Neuron (in vitro differentiated cells): Measurements from ENCODE around the gene SCUBE3.

Experiments
- H2AFZ ChIP-seq: one replicate; pipeline ENCODE4 v1.6.1; 2013; ENCODE audit warnings: low read depth, mild to moderate bottlenecking, inconsistent platforms, low read length, moderate library complexity
- H3K27me3 ChIP-seq: one replicate; pipeline ENCODE4 v1.6.1; 2013; ENCODE audit warnings: low read length; ENCODE audit not compliant: insufficient read depth
- H3K36me3 ChIP-seq: one replicate; pipeline ENCODE4 v1.6.1; 2013; ENCODE audit warnings: low read length; ENCODE audit not compliant: insufficient read depth
- H3K4me1 ChIP-seq: one replicate; pipeline ENCODE4 v1.6.1; 2013; ENCODE audit warnings: low read length; ENCODE audit not compliant: insufficient read depth
- H3K4me3 ChIP-seq: 2 replicates; pipeline ENCODE4 v1.5.1; 2013; ENCODE audit warnings: mild to moderate bottlenecking, low read length, moderate library complexity
- H3K9me3 ChIP-seq: one replicate; pipeline ENCODE4 v1.6.1; 2013; ENCODE audit warnings: low read length

Gene SCUBE3

DNA sequence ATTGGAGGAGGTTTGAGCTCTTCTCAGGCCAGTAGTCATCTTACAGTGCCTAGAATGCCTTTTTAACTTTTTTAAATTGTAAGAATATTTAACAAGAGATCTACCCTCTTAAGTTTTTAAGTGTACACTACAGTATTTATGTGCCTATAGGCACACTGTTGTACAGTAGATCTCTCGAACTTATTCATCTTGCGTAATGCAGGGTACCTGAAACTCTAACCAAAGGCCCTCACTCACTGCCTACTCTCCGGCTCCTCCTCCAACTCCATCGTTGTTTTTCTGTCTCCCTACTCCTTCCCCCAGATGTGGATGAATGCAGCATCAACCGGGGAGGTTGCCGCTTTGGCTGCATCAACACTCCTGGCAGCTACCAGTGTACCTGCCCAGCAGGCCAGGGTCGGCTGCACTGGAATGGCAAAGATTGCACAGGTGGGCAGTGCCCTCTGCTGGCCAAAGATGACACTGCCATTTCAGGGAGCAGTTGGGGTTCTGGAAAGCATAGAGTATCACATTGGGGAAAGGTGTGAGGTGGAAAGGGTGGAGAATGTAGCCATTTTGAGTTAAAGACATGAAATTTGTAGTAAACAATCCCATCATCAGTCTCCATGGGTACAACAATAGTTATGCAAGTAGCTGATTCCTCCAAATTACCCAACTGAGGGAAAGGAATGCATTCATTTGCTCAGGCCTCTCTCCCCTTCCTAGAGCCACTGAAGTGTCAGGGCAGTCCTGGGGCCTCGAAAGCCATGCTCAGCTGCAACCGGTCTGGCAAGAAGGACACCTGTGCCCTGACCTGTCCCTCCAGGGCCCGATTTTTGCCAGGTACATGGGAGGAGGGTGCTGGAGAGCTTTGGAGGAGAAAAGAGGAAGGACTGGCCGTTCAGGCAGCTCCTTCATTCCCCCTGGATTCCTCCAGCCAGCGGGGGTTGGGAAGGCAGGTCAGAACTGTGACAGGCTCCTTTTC lies 27.4 kb downstream of the SCUBE3 start:
- H3K4me1 ChIP-seq, result peaks cover 18% of the 10 kb centered on the region
- H3K4me3 ChIP-seq, result no peak overlapping the region
- no peaks in the 10 kb centered on the region for H3K9me3 ChIP-seq
- H3K36me3 ChIP-seq, result peaks cover 78% of the 10 kb centered on the region
- no peaks in the 10 kb centered on the region for H3K27me3 ChIP-seq
- no peak overlapping the region for H2AFZ ChIP-seq

DNA sequence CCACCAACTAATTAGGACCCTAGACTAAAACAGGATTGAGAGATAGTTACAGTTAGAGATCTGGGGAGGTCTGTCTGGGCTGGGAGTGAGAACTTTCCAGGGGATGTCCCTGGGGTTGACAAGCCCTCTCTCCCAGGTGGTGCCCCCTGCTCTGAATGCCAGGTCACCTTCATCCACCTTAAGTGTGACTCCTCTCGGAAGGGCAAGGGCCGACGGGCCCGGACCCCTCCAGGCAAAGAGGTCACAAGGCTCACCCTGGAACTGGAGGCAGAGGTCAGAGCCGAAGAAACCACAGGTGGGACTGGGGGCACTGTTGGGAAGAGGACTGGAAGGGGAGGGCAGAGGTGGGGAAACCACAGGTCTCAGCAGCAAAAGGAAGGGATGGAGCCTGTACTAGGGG lies 28.7 kb downstream of the SCUBE3 start:
- Histone ChIP-seq H3K4me3 (no peak overlapping the region), H3K36me3 (peaks cover 75% of the 10 kb centered on the region), H2AFZ (no peak overlapping the region), H3K9me3 (no peaks in the 10 kb centered on the region), H3K27me3 (no peaks in the 10 kb centered on the region), H3K4me1 (peaks cover 18% of the 10 kb centered on the region)

DNA sequence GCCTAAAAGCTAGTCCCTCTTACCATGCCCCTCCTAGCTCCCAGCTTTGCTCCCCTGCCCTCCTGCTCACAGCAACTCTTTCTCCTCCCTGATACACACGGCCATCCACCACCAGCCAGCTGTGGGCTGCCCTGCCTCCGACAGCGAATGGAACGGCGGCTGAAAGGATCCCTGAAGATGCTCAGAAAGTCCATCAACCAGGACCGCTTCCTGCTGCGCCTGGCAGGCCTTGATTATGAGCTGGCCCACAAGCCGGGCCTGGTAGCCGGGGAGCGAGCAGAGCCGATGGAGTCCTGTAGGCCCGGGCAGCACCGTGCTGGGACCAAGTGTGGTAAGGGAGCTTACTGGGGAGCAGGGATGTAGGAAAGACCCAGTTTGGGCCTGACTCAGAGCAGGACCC lies 29.1 kb downstream of the SCUBE3 start:
- H3K9me3 ChIP-seq, result no peaks in the 10 kb centered on the region
- peaks cover 77% of the 10 kb centered on the region for H3K36me3 ChIP-seq
- H3K27me3 ChIP-seq, result no peaks in the 10 kb centered on the region

DNA sequence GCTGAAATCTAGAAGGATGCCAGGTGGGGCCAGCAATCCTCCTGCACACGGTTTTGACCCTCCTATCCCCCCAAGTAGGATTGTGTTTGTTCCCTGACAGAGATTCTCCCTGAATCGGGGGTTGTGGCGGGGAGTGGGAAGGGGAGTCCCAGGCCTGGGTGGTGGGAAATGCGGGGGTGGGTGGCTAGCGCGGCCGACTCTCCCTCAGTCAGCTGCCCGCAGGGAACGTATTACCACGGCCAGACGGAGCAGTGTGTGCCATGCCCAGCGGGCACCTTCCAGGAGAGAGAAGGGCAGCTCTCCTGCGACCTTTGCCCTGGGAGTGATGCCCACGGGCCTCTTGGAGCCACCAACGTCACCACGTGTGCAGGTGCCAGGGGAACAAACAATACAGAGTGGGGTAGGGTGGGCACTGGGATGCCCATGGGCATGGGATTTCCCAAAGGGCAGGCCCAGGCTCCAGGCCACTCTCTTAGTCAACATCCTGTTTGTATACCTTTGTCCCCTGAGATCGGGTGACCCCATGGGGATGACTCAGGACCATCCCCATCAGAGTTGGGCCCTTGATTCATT lies 29.7 kb downstream of the SCUBE3 start:
- Histone ChIP-seq H3K4me1 (peaks cover 13% of the 10 kb centered on the region), H3K4me3 (no peak overlapping the region), H2AFZ (no peak overlapping the region), H3K9me3 (no peaks in the 10 kb centered on the region), H3K27me3 (no peaks in the 10 kb centered on the region), H3K36me3 (peaks cover 75% of the 10 kb centered on the region)

More for the DNA sequence above, 29.1 kb downstream of the SCUBE3 start:
- Histone ChIP-seq H3K4me3 (no peak overlapping the region), H2AFZ (no peak overlapping the region), H3K4me1 (peaks cover 18% of the 10 kb centered on the region)

DNA sequence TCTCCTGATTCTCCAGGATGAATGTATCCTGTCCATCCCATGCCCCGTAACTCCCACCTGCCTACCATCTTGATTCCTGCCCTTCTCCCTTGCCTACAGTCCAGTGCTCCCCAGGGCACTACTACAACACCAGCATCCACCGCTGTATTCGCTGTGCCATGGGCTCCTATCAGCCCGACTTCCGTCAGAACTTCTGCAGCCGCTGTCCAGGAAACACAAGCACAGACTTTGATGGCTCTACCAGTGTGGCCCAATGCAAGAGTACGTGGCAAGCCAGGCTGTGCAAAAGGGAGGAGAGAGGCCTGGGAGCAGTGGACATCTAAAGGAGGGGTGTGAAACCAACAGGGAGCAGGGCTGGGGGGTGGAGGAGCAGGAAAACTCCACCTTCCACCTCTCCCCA lies 30.8 kb downstream of the SCUBE3 start:
- Histone ChIP-seq H3K4me3 (no peak overlapping the region), H3K27me3 (no peaks in the 10 kb centered on the region), H3K4me1 (peaks cover 5% of the 10 kb centered on the region), H2AFZ (no peak overlapping the region), H3K36me3 (peaks cover 78% of the 10 kb centered on the region), H3K9me3 (no peaks in the 10 kb centered on the region)

DNA sequence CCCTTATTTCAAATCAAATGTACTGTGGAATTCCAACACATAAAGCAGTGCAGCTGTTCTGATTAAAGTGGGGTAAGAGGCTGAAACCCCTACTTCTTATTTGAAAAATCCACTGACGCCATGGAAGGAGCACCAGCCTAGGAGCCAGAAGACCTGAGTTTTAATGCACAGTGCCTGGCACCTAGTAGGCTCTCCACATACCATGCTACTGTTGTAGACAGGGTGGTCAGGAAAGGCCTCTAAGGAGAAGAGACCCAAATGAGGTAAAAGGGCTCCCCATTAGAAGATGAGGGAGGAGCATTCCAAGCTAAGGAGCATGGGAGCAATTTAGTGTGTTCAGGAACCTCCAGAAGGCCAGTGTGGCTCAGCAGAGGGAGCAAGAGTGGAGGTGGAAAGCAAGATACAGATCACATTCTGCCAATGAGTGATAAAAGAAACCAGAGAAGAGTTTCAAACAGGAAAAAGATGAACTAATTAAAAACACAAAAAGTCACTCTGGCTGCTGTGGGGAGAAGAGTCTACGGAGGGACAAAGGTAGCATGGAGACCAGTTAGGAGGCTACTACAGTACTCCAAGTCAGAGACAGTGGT lies 34.0 kb downstream of the SCUBE3 start:
- H3K9me3 ChIP-seq, result no peaks in the 10 kb centered on the region
- H3K4me1 ChIP-seq, result no peaks in the 10 kb centered on the region
- no peak overlapping the region for H2AFZ ChIP-seq
- no peak overlapping the region for H3K4me3 ChIP-seq
- H3K27me3 ChIP-seq, result no peaks in the 10 kb centered on the region
- peaks cover 76% of the 10 kb centered on the region for H3K36me3 ChIP-seq

DNA sequence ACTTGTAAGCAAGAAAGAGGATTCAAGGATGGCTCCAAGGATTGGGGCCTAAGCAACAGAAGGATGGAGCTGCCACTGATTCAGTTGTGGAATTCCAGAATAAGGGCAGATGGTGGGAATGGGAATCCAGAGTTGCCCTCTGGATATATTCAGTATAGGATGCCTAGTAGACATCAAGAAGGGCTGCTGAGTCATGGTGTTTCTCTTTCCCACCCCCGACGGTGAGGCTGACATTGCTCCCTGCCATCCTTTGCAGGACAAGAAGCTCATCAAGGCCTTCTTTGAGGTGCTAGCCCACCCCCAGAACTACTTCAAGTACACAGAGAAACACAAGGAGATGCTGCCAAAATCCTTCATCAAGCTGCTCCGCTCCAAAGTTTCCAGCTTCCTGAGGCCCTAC lies 34.5 kb downstream of the SCUBE3 start:
- Histone ChIP-seq H2AFZ (no peak overlapping the region), H3K9me3 (no peaks in the 10 kb centered on the region), H3K4me1 (no peaks in the 10 kb centered on the region), H3K27me3 (no peaks in the 10 kb centered on the region), H3K4me3 (no peak overlapping the region), H3K36me3 (peaks cover 71% of the 10 kb centered on the region)

DNA sequence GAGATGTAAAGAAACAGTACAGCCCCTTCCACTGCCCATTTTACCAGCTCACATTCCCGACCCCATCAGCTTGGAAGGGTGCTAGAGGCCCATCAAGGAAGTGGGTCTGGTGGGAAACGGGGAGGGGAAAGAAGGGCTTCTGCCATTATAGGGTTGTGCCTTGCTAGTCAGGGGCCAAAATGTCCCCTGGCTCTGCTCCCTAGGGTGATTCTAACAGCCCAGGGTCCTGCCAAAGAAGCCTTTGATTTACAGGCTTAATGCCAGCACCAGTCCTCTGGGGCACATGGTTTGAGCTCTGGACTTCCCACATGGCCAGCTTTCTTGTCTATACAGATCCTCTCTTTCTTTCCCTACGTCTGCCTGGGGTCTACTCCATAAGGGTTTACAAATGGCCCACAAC lies 35.2 kb downstream of the SCUBE3 start:
- Histone ChIP-seq H3K36me3 (peaks cover 65% of the 10 kb centered on the region), H2AFZ (no peak overlapping the region), H3K4me3 (no peak overlapping the region), H3K27me3 (no peaks in the 10 kb centered on the region), H3K4me1 (no peaks in the 10 kb centered on the region), H3K9me3 (no peaks in the 10 kb centered on the region)

DNA sequence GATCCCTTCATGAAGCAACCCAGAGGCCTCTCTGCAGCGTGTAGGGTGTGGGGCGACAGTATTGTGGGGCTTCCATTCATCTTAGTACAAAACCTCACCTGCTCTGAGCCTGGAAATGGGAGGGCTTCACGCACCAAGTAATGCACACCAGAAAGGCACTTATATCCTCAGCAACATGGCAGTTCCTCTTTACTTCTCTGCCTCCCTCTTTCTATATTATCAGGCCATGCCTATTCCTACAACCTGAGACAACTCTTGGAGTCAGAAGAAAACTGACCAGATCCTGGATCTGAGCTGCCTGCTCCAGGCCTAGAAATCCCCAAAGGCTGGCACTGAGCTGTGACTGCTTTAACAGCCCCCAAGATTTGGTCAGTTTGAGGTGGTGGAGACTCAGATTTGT lies 38.2 kb downstream of the SCUBE3 start:
- Histone ChIP-seq H3K4me1 (peaks cover 2% of the 10 kb centered on the region), H3K36me3 (peaks cover 38% of the 10 kb centered on the region), H3K27me3 (no peaks in the 10 kb centered on the region)

DNA sequence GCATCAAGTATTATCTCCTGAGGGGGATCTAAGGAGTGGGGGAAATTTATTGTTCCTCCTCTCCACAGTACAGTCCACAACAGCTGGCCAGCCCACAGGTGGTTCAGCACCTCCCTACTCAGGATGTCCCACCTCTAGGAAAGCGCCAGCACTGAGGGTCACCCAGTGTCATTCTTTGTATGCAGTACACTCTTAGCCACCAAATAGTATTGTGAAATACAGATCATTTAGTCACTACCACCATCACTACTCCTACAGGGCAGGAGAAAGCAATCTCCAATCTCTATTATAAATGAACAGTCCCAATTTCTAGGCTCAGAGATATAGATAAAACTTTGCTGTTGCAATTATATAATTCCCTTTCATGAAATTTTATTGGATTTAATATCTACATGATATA lies 39.5 kb downstream of the SCUBE3 start:
- peaks cover 32% of the 10 kb centered on the region for H3K36me3 ChIP-seq

More for the DNA sequence above, 38.2 kb downstream of the SCUBE3 start:
- Histone ChIP-seq H3K4me3 (no peak overlapping the region), H2AFZ (no peak overlapping the region), H3K9me3 (no peaks in the 10 kb centered on the region)

DNA sequence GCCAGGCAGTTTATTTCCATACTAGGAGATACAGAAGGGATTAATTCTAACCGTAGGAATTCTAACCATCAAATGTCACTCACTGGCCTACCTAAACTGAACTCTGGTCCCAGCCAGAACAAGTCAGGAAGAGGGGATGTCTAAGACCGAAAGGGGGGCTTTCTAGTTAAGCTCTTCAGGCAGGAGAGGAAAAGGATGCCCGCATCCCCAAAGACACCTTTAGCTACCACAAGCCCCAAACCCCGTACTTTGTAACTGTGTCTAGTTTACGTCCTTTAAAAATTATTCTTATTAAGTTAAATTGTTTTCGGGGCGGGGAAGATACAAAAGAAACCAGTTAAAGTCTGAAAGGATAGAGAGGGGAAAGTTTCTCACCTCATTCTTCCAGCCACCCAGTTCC lies 44.6 kb downstream of the SCUBE3 start:
- Histone ChIP-seq H3K4me3 (peak overlapping the region; percentile 63), H3K4me1 (peaks cover 15% of the 10 kb centered on the region), H2AFZ (peak overlapping the region; percentile 44), H3K36me3 (no peaks in the 10 kb centered on the region), H3K9me3 (no peaks in the 10 kb centered on the region), H3K27me3 (no peaks in the 10 kb centered on the region)

More for the DNA sequence above, 39.5 kb downstream of the SCUBE3 start:
- H3K9me3 ChIP-seq, result no peaks in the 10 kb centered on the region
- no peak overlapping the region for H3K4me3 ChIP-seq
- no peak overlapping the region for H2AFZ ChIP-seq
- peaks cover 3% of the 10 kb centered on the region for H3K4me1 ChIP-seq
- no peaks in the 10 kb centered on the region for H3K27me3 ChIP-seq

DNA sequence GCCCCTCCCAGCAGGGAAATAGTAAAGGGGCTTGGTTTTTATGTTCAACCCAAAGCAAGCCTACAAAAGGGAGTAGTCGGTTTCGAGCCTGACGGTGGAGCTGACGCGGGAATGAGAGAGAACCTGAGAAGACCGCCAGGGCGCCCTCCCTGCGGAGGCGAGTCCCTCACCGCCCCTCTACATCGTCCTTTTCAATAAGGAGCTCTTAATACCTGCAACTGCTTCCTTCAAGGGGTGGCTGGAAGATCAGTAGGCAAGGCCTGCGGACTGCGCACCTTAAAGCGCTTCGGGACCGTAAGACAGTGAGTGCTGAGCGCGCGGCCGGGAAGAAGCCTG lies 45.1 kb downstream of the SCUBE3 start:
- peak overlapping the region; percentile 63 for H3K4me3 ChIP-seq
- no peaks in the 10 kb centered on the region for H3K27me3 ChIP-seq
- peak overlapping the region; percentile 44 for H2AFZ ChIP-seq
- H3K36me3 ChIP-seq, result no peaks in the 10 kb centered on the region
- H3K9me3 ChIP-seq, result no peaks in the 10 kb centered on the region
- peaks cover 15% of the 10 kb centered on the region for H3K4me1 ChIP-seq

DNA sequence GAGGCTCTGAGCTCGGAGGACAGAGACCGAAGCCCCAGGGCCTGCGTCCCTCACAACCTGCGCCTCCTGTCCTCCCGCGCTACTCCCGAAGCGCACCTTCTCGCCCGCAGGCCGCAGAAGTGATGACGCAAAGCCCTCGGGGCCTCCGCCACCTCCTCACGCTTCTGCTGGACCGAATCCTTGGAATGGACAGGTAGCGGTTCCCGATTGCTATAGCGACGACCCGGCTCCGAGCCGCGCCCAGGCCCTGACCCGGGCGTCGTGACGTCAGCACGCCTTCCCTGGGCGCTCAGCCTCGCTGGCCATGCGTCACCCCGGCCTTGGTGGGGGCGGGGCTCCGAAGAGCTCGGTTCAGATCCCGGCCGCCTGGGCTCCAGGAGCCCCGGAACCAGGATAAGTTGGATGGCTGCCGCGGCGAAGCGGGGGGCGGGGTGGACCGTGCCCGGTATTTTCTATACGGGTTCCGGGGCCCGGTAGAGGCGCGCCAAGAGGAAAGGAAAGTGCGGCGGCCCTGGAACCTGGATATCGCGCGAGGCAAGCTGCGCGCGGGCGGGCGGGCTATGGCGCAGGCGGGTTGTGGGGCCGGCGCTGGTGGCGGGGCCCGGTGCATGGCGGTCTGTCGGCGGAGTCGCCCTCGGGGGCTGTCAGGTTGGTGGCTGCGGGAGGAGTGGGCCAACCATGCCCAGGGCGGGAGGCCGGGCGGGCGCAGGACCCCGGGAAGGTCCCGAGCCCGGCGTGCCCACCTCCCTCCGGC lies 45.6 kb downstream of the SCUBE3 start, which contains the start of gene ZNF76:
ZNF76 (plus strand) TSS at position 542 of the 754 bp plus-strand sequence. CDS start 21,417 bp downstream, outside the sequence.
- Histone ChIP-seq H2AFZ (peak within 1 kb of the TSS; percentile 56), H3K27me3 (no peaks in the 10 kb centered on the region), H3K9me3 (no peaks in the 10 kb centered on the region), H3K4me3 (peak within 1 kb of the TSS; percentile 63), H3K36me3 (no peaks in the 10 kb centered on the region), H3K4me1 (peaks cover 15% of the 10 kb centered on the region)
